ENCODE data around the gene ZNRF3. TPM values are rescaled to one million over a fixed set of nuclear protein-coding genes. Genes with fewer than 3 reads are reported as not detected.
"Not testable (repeated sequence)": the region's sequence is repeated elsewhere in the genome, so short reads cannot be mapped to it uniquely, and the experiment has no call there.

Gene ZNRF3
- polyA plus RNA-seq, 1 experiment, result 1.1 TPM

DNA sequence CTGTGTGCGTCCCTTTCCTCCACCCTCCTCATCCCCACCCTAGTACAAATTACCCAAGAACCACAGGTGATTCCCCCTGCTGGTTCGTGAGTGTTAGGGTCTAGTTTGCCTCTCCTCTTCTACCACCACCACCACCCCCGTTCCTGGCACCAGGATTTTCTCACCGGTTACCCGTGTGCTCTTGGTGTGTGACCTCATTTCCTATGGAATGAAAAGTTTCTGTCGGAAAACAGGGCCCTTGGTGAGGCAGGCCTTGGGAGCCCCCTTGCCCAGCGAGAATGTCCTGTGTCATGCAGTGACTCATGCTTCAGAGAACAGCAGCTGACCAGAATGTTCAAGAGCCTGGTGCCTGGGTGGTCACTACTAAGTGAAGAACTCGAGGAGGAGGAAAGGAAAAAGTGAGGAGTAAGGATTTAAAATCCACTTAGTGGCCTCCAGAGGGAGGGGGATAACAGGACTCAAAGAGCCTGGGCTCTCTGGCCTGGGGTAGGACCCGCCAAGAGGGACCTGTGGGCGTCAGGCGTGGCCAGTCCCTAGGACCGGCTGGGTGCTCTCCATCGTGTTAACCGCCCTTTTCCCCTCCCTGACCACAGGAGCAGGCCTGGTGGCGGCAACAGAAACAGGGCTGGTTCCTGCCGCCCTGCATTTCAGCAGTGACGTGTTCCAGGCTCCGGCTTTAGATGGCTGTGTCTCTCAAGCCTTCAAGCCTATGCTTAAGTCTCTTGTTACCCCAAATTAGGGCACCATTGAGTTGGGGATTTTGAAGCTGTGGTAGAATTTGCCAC is 148.0 kb downstream of the ZNRF3 start:
- H3K4me3 ChIP-seq (ENCODE audit: low read depth, low read length), result peak overlapping the region; percentile 37; the same call in 1 of the 2 replicates
- POLR2A ChIA-PET, result no interaction called here
- H3K36me3 ChIP-seq (ENCODE audit: control insufficient read depth, insufficient read depth, low read length), result no peaks in the 10 kb centered on the region
- H3K27me3 ChIP-seq (ENCODE audit: control insufficient read depth, insufficient read depth, low read length), result no peaks in the 10 kb centered on the region
- TF ChIP-seq, protein P1, sequence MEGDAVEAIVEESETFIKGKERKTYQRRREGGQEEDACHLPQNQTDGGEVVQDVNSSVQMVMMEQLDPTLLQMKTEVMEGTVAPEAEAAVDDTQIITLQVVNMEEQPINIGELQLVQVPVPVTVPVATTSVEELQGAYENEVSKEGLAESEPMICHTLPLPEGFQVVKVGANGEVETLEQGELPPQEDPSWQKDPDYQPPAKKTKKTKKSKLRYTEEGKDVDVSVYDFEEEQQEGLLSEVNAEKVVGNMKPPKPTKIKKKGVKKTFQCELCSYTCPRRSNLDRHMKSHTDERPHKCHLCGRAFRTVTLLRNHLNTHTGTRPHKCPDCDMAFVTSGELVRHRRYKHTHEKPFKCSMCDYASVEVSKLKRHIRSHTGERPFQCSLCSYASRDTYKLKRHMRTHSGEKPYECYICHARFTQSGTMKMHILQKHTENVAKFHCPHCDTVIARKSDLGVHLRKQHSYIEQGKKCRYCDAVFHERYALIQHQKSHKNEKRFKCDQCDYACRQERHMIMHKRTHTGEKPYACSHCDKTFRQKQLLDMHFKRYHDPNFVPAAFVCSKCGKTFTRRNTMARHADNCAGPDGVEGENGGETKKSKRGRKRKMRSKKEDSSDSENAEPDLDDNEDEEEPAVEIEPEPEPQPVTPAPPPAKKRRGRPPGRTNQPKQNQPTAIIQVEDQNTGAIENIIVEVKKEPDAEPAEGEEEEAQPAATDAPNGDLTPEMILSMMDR (IDR thresholded peaks at IDR 0.05; ENCODE audit: insufficient read depth, low read depth, low read length), result peak; percentile 9; the same call in 1 of the 2 replicates
- CTCF ChIA-PET, result interaction anchor here (0.6 to 1.8 kb wide), 7 partner anchors 9 to 183 kb away, joined by 3 to 9 read pairs (median 6); no protein-coding TSS in a partner anchor
- peak; percentile 74 for DNase-seq (ENCODE audit: low read depth)

- ChIA-PET POLR2A (no interaction called here), CTCF (interaction anchor here (0.6 to 1.8 kb wide), 5 partner anchors 8 to 184 kb away, joined by 3 to 9 read pairs (median 6); no protein-coding TSS in a partner anchor)
- no peaks in the 10 kb centered on the region for H3K36me3 ChIP-seq (ENCODE audit: control insufficient read depth, insufficient read depth, low read length)
- no peak overlapping the region for H3K4me3 ChIP-seq (ENCODE audit: low read depth, low read length)
- DNase-seq (ENCODE audit: low read depth), result no peak
- no peaks in the 10 kb centered on the region for H3K27me3 ChIP-seq (ENCODE audit: control insufficient read depth, insufficient read depth, low read length)
- TF ChIP-seq, protein P1 (IDR thresholded peaks at IDR 0.05; ENCODE audit: insufficient read depth, low read depth, low read length), result no peak
Observed at GRCh38 chr22:29032014-29032475, 148.7 kb downstream of the ZNRF3 start.

- CTCF ChIA-PET, result interaction anchor here (1.1 to 1.8 kb wide), 3 partner anchors 8 to 185 kb away, joined by 5 to 7 read pairs (median 6); no protein-coding TSS in a partner anchor
- POLR2A ChIA-PET, result interaction anchor here (0.6 kb wide), 1 partner anchor 181 kb away, joined by 3 read pairs; no protein-coding TSS in a partner anchor
- Histone ChIP-seq H3K27me3 (ENCODE audit: control insufficient read depth, insufficient read depth, low read length) (no peaks in the 10 kb centered on the region), H3K36me3 (ENCODE audit: control insufficient read depth, insufficient read depth, low read length) (no peaks in the 10 kb centered on the region), H3K4me3 (ENCODE audit: low read depth, low read length) (no peak overlapping the region)
- TF ChIP-seq, protein P1 (IDR thresholded peaks at IDR 0.05; ENCODE audit: insufficient read depth, low read depth, low read length), result no peak
- DNase-seq (ENCODE audit: low read depth), result no peak
Observed at GRCh38 chr22:29032584-29032983, 149.2 kb downstream of the ZNRF3 start.

DNA sequence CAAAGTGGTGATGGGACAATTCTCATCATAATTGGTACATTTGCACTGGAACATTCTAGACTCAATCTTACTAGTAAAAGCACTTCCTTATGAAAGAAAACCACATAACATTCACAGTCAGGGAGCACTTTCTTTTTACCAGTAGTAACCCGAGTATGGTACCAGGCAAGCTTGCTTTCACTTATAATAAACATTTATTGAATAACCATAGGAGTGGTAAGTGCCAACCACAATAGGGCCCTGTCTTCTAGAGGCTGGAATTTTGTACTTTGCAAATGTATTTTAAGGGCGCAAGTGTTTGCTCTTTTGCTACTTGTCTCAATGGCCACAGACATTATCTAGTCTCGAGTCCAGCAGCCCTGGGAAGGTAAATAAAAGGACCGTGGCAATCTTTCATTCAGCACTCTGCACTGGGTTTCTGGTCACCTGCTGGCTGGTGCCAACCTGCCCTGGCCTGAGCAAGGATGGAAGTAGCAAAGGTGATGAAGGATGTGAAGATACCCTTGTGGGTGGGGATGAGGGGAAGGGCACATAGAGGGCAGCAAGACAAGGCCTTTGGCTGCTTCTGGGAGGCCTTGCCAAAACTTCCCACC is 154.1 kb downstream of the ZNRF3 start:
- ChIA-PET POLR2A (no interaction called here), CTCF (interaction anchor here (10.5 kb wide), 1 partner anchor 180 kb away, joined by 86 read pairs; no protein-coding TSS in a partner anchor)
- H3K27me3 ChIP-seq (ENCODE audit: control insufficient read depth, insufficient read depth, low read length), result no peaks in the 10 kb centered on the region
- no peak overlapping the region for H3K4me3 ChIP-seq (ENCODE audit: low read depth, low read length)
- no peak for DNase-seq (ENCODE audit: low read depth)
- H3K36me3 ChIP-seq (ENCODE audit: control insufficient read depth, insufficient read depth, low read length), result no peaks in the 10 kb centered on the region; the same call in 1 of the 2 replicates
- TF ChIP-seq, protein P1 (IDR thresholded peaks at IDR 0.05; ENCODE audit: insufficient read depth, low read depth, low read length), result no peak

DNA sequence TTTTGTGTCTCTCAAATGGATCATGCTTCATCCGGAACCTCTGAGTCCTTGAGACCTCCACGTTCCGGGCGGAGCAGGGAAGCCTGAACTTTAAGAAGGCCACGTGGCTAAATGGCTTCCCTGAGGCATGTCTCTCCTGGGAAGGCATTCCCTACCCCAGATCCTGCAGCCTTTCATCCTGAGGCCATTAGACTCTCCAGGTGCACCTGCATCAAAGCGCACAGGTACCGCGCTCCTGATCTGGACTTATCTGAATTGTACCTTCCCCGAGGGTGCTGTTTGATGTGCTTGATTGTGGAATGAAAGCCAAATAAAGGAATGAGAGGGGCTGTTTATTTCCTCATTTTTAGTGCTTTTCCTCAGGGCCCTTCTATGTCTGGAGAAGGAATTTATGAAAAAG is 155.8 kb downstream of the ZNRF3 start:
- no peak for DNase-seq (ENCODE audit: low read depth)
- no peak overlapping the region for H3K4me3 ChIP-seq (ENCODE audit: low read depth, low read length)
- no peaks in the 10 kb centered on the region for H3K27me3 ChIP-seq (ENCODE audit: control insufficient read depth, insufficient read depth, low read length)
- H3K36me3 ChIP-seq (ENCODE audit: control insufficient read depth, insufficient read depth, low read length), result no peaks in the 10 kb centered on the region; the same call in 1 of the 2 replicates
- ChIA-PET POLR2A (no interaction called here), CTCF (interaction anchor here (0.9 to 10.5 kb wide), 10 partner anchors 48 to 439 kb away, joined by 3 to 86 read pairs (median 16); no protein-coding TSS in a partner anchor)
- TF ChIP-seq, protein P1 (IDR thresholded peaks at IDR 0.05; ENCODE audit: insufficient read depth, low read depth, low read length), result no peak

GRCh38 chr22:29039684-29040083 is 156.3 kb downstream of the ZNRF3 start:
- H3K4me3 ChIP-seq (ENCODE audit: low read depth, low read length); H3K27me3 ChIP-seq (ENCODE audit: control insufficient read depth, insufficient read depth, low read length); H3K36me3 ChIP-seq (ENCODE audit: control insufficient read depth, insufficient read depth, low read length); POLR2A ChIA-PET; DNase-seq (ENCODE audit: low read depth): not testable (repeated sequence)
- CTCF ChIA-PET, result interaction anchor here (0.6 to 10.5 kb wide), 15 partner anchors 43 to 997 kb away, joined by 3 to 86 read pairs (median 10); partner anchors contain the start of gene ZNRF3

All from BJ (cell line).